Osteocyte (in vitro differentiated cells): ENCODE measurements around the gene VMAC. TPM values are rescaled to one million over a fixed set of nuclear protein-coding genes. Genes with fewer than 3 reads are reported as not detected.
A peak's percentile ranks its signal among the peaks of the same experiment; 100 is the strongest.

Experiments used
- DNase-seq: peaks from one replicate; pipeline ENCODE4 v3.0.0; 2021; ENCODE audit warnings: mixed read lengths; ENCODE audit not compliant: unreplicated experiment; ENCODE audit errors: extremely low spot score
- H3K27ac Mint-ChIP-seq: one replicate; pipeline ENCODE4 v1.8.0; 2021; ENCODE audit warnings: mild to moderate bottlenecking, mixed read lengths; ENCODE audit not compliant: unreplicated experiment
- H3K27me3 Mint-ChIP-seq: one replicate; pipeline ENCODE4 v1.8.0; 2021; ENCODE audit warnings: mixed read lengths; ENCODE audit not compliant: unreplicated experiment
- H3K36me3 Mint-ChIP-seq: one replicate; pipeline ENCODE4 v1.8.0; 2021; ENCODE audit warnings: mixed read lengths; ENCODE audit not compliant: unreplicated experiment
- H3K4me1 Mint-ChIP-seq: one replicate; pipeline ENCODE4 v1.8.0; 2021; ENCODE audit warnings: mixed read lengths; ENCODE audit not compliant: unreplicated experiment
- H3K4me3 Mint-ChIP-seq: one replicate; pipeline ENCODE4 v1.8.0; 2021; ENCODE audit warnings: mild to moderate bottlenecking, moderate library complexity, mixed read lengths; ENCODE audit not compliant: unreplicated experiment
- H3K9me3 Mint-ChIP-seq: one replicate; pipeline ENCODE4 v1.8.0; 2021; ENCODE audit warnings: mixed read lengths; ENCODE audit not compliant: unreplicated experiment
- total RNA-seq: library from RNA; stranded (reverse); gene quantifications from 2 replicates; pipeline ENCODE4 v1.2.1, GENCODE V29; 2021
- TF ChIP-seq, protein P1 (sequence below): fragments of 200-600 bp; sonication (generic); IDR thresholded peaks from 2 replicates; pipeline ENCODE4 v1.5.0; 2021; ENCODE audit warnings: antibody characterized with exemption, mild to moderate bottlenecking, moderate library complexity

The VMAC gene
- total RNA-seq, 1 donor from 2014 or later: 10.7 TPM

DNA sequence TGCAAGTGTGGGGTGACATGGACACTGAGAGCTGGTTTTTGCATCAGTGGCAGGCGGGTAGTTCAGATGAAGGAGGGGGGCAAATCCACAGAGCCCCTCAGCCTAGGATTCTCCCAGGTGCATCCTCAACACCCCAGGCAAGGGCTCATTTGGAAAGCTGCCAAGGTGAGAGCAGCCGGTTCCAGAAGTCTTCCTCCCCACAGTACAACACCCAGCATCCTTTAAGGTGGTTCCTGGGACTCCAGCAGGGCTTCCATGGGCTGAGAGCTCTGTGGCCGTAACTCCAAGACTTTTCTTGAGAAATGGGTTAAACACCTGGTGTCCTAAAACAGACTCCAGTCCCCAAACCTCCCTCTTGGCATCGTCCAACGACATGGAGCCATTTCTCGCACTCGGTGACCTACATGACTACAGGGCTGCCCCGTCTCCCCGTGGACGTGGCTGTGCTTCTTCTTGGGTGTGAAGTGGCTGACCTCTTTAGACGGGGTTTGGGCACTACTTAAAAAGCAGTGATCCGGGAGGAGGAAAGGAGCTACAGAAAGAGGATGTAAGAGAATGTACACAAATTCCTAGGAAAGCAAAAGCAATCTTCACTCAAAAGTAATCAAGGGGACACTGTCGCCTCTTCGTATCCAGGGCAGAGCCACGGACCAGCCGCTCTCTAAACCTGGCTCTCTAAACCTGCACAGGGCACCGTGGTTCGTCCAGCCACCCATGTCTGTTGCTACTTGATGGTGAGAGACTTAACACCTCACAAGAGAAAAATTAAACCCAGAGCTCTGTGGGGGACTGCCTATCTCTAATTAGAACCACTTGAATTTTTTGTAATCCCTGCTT, 47.7 kb downstream of the VMAC start:
- DNase-seq: no peak
- peaks cover 74% of the 10 kb centered on the region for H3K4me1 Mint-ChIP-seq
- H3K9me3 Mint-ChIP-seq: no peaks in the 10 kb centered on the region
- TF ChIP-seq, protein P1, sequence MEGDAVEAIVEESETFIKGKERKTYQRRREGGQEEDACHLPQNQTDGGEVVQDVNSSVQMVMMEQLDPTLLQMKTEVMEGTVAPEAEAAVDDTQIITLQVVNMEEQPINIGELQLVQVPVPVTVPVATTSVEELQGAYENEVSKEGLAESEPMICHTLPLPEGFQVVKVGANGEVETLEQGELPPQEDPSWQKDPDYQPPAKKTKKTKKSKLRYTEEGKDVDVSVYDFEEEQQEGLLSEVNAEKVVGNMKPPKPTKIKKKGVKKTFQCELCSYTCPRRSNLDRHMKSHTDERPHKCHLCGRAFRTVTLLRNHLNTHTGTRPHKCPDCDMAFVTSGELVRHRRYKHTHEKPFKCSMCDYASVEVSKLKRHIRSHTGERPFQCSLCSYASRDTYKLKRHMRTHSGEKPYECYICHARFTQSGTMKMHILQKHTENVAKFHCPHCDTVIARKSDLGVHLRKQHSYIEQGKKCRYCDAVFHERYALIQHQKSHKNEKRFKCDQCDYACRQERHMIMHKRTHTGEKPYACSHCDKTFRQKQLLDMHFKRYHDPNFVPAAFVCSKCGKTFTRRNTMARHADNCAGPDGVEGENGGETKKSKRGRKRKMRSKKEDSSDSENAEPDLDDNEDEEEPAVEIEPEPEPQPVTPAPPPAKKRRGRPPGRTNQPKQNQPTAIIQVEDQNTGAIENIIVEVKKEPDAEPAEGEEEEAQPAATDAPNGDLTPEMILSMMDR: no peak
- peak overlapping the region; percentile 87 for H3K27ac Mint-ChIP-seq
- H3K4me3 Mint-ChIP-seq: no peak overlapping the region
- no peaks in the 10 kb centered on the region for H3K27me3 Mint-ChIP-seq
- peaks cover 10% of the 10 kb centered on the region for H3K36me3 Mint-ChIP-seq

DNA sequence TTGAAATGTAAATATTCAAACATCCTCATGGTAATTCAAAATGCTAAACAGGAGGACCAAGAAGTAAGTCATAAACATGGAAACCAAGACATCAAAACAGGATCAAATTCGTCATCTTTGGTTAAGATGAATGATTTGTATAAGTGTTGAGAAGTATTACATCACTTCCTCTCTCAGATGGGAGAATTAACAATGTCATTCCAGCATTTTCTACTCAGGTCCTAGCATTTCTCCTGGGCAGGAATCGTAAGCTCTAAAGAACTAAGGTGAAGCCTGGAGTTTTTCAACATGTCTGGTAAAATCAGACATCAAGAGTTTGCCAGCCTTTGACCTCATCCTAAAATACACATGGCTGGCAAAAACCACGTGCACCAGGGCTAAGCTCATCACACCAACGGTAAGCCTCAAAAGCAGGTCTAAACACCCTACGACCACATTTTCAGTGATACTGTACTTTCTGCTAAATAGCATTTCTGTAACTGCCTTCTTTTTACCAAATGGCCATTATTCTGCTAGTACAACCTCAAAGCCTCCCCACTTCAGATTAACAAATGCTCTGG, 48.4 kb downstream of the VMAC start:
- no peak overlapping the region for H3K4me3 Mint-ChIP-seq

DNA sequence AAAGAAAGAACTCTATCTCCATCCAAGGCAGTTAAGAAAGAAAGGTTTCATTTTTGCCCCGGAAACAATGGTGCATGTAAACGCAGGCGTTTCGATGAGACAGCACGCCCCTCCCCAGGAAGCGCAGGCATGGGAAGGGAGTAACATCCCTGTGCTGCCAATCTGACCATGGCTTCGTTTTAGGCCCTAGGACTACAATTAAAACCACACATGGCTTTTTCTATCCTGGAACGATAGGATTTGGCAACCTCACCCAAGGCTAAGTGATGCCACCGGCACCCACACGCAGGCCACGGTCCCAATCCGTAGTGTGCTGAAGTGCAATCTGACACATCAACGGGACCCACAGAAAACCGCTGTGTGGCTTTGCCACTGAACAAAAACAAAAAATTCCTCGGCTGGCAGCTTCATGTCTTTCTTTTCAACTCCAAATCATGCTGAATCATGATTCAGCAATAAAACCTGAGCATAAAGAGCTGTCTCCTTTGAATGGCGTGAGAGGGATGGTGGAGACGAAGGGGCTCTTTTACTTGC, 49.1 kb downstream of the VMAC start:
- no peak for DNase-seq
- H3K4me3 Mint-ChIP-seq: peak overlapping the region; percentile 35

More for the DNA sequence above, 48.4 kb downstream of the VMAC start:
- Mint-ChIP-seq H3K27me3 (no peaks in the 10 kb centered on the region), H3K4me1 (peaks cover 75% of the 10 kb centered on the region), H3K9me3 (no peaks in the 10 kb centered on the region), H3K27ac (peak overlapping the region; percentile 87), H3K36me3 (peaks cover 7% of the 10 kb centered on the region)
- no peak for DNase-seq
- TF ChIP-seq, protein P1: no peak

DNA sequence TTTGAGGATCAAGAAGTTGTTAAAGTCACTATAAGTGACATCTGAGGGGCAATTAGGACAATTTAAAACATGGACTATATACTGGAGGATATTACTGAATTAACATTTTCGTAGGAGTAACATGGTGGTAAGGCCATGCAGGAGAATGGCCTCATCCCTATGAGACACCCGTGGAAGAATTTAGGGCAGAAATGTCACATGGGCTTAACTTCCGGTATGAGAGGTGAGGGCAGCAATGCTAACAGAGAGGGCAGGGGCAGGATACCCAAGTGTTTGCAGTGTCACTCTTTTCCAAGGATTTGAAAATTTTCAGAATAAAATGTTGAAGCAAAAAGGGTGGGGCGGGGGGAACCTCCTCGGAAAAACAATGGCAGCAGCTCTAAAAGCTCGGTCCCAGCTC, 49.6 kb downstream of the VMAC start:
- TF ChIP-seq, protein P1: no peak
- Mint-ChIP-seq H3K4me1 (peaks cover 69% of the 10 kb centered on the region), H3K36me3 (peaks cover 7% of the 10 kb centered on the region), H3K4me3 (peak overlapping the region; percentile 35), H3K27ac (peak overlapping the region; percentile 87), H3K9me3 (no peaks in the 10 kb centered on the region), H3K27me3 (no peaks in the 10 kb centered on the region)
- DNase-seq: no peak

More for the DNA sequence above, 49.1 kb downstream of the VMAC start:
- H3K27me3 Mint-ChIP-seq: no peaks in the 10 kb centered on the region
- H3K4me1 Mint-ChIP-seq: peaks cover 70% of the 10 kb centered on the region
- peaks cover 7% of the 10 kb centered on the region for H3K36me3 Mint-ChIP-seq
- peak overlapping the region; percentile 87 for H3K27ac Mint-ChIP-seq
- TF ChIP-seq, protein P1: no peak
- H3K9me3 Mint-ChIP-seq: no peaks in the 10 kb centered on the region

DNA sequence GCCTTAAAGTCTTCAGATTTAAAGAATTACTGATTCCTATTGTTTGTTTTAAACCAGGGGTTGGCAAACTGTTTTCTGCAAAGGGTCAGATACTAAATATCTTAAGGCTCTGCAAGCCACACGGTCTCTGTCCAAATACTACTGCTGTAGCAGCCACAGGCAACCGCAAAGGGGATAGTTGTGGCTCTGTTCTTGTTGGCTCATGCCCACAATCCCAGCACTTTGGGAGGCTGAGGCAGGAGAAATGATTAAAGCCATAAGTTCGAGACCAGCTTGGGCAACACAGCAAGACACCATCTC, 50.9 kb downstream of the VMAC start:
- Mint-ChIP-seq H3K36me3 (peaks cover 3% of the 10 kb centered on the region), H3K27ac (peak overlapping the region; percentile 87), H3K4me3 (no peak overlapping the region), H3K27me3 (no peaks in the 10 kb centered on the region), H3K9me3 (no peaks in the 10 kb centered on the region), H3K4me1 (peaks cover 76% of the 10 kb centered on the region)
- TF ChIP-seq, protein P1: no peak
- no peak for DNase-seq
